ENCODE results near the gene MAMDC4. TPM values are rescaled to one million over a fixed set of nuclear protein-coding genes. Genes with fewer than 3 reads are reported as not detected.
A peak's percentile ranks its signal among the peaks of the same experiment; 100 is the strongest.

Gene MAMDC4
- total RNA-seq, 1 donor from 2014 or later: 38.6 TPM

DNA sequence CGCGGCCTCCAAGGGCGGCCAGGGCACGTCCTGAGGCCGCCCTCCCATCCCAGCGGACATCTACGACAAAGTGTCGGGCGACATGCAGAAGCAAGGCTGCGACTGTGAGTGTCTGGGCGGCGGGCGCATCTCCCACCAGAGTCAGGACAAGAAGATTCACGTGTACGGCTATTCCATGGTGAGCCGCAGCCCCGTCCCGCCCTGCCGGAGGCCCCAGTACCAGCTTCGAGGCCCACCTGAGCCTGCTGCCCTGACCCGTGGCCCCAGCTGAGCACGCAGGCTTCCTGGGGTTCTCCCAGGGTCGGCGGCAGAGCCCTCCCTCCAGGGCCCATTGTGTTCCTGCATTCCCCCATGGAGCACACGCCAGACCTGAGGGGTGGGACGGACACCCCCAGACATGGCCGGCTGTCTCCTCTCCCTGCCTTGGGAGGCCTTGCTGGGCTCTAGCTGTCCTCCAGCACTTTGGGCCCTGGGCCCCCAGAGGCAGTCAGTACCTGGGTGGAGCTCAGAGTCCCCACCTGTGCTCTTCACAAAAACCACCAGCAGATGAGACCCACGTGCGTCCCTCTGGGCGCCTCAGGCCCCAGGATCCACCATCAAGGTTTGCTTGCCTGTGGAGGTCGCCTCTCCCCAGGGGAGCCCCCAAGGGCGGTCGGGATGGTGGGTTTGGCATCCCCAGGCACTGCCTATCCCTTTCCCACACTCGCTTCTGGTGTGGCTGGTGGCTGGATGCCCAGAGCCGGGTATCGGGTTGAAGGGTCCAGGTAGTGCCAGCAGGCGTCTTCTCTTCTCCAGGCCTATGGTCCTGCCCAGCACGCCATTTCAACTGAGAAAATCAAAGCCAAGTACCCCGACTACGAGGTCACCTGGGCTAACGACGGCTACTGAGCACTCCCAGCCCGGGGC is 1.9 kb upstream of the MAMDC4 start:
- DNase-seq (ENCODE audit: low spot score): no peak

DNA sequence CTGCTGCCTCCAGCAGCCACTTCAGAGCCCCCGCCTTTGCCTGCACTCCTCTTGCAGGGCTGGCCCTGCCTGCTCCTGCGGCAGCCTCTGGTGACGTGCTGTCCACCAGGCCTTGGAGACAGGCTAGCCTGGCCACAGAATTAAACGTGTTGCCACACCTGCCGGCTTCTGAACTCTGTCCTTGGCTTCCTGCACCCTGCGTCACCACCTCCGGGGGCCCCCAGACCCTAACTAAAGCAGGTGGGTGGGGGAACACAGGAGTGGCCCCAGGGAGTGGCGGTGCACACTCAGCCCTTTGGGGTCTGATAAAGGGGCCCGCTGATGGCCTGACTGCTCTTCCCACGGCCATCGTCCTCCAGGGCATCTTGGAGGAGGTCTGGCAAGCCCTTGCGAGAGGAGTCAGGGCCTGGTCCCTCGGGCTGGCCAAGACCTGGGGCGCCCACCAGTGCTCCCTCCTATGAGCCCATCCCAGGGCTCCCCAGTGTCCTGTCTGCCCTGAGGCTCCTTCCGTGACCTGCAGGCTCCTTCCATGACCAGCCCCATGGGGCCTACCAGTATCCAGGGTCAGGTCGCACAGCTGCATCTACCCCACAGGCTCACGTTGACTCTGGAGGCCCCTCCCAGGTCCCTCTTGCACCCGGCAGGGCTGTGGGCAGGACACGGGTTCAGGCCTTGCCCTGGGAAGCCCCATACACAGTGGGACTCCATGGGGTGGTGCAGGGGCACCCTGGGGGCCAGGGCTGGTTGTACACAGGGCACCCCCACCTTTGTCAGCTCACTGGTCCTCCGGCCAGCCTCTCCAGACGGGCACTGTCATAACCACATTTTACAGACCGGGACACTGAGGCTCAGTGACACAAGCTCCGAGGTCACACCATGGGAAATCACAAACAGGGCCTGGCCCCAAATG is 1.0 kb upstream of the MAMDC4 start:
- DNase-seq (ENCODE audit: low spot score): no peak

DNA sequence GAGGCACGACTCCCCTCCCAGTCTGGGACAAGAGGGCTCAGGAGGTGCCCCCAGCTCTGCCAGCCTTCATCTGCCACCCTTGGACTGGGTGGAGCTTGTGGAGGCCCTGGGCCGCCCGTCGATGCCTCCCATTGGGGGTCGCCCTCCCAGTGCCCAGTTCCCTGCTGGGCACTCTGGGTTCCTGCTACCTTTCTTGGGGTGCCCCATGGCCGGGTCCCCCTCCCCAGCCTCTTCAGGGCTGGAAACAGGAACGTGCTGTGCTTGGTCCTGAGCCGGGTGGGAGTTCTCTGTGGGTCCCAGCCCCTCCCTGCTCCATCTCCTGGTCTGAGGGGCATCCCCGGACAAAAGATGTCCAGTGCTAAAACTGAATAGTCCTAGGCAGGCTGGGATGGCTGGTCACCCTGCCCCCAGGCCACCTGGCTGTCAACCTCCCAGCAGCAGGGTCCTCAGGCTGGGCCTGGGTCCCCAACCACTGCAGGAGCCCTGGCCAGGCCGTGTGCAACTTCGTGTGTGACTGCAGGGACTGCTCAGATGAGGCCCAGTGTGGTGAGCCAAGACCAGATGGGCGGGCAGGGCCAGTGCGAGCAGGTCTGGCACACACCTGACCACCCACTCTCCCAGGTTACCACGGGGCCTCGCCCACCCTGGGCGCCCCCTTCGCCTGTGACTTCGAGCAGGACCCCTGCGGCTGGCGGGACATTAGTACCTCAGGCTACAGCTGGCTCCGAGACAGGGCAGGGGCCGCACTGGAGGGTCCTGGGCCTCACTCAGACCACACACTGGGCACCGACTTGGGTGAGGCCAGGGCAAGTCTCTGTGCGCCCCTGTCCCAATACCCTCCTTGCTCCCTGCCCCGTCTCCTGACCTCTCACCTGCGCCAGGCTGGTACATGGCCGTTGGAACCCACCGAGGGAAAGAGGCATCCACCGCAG is 784 bp downstream of the MAMDC4 start:
- DNase-seq (ENCODE audit: low spot score): no peak

DNA sequence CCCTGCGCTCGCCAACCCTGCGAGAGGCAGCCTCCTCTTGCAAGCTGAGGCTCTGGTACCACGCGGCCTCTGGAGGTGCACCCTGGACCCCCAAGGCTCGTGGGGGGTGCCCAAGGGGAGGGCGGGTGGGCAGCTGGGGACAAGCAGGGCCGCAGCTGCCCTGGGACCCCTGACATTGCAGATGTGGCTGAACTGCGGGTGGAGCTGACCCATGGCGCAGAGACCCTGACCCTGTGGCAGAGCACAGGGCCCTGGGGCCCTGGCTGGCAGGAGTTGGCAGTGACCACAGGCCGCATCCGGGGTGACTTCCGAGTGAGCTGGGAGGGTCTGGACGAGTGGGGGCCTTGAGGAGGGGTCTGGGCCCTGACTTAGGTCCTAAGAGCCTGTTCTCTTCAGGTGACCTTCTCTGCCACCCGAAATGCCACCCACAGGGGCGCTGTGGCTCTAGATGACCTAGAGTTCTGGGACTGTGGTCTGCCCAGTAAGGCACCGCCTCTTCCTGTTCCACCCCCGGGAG is 1.5 kb downstream of the MAMDC4 start:
- no peak for DNase-seq (ENCODE audit: low spot score)

DNA sequence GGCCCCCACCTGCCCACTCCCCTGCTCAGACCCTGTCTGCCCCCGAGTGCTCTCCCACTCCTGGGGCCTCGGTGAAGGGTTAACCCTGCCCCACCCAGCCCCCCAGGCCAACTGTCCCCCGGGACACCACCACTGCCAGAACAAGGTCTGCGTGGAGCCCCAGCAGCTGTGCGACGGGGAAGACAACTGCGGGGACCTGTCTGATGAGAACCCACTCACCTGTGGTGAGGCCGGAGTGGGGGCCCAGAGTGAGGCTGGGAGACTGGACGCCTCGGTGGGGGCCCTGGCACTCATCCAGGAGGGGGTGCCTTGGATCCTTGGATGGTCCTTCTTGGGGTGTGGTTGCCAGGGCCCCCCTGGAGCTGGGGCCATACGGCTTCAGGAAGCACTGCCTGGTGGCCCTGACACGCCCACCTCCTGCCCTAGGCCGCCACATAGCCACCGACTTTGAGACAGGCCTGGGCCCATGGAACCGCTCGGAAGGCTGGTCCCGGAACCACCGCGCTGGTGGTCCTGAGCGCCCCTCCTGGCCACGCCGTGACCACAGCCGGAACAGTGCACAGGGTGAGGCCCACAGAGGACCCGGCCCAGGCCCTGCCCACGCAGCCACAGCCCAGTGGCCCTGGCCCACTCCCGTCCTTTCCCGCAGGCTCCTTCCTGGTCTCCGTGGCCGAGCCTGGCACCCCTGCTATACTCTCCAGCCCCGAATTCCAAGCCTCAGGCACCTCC is 2.1 kb downstream of the MAMDC4 start:
- DNase-seq (ENCODE audit: low spot score): no peak

DNA sequence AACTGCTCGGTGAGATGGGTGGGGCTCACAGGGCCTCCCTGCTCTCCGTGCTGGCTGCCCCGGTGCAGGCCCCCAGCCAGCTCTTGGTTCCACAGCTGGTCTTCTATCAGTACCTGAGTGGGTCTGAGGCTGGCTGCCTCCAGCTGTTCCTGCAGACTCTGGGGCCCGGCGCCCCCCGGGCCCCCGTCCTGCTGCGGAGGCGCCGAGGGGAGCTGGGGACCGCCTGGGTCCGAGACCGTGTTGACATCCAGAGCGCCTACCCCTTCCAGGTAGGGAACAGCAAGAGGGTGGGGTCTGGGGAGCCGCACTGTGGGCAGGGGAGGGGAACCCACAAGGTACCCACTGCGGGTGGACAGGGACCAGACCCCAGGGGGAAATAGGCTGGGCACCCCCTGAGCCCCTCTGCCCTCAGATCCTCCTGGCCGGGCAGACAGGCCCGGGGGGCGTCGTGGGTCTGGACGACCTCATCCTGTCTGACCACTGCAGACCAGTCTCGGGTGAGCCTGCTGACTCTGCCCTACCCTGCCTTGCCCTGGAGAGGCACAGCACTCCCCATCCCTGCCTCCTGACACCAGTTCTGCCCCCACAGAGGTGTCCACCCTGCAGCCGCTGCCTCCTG is 2.8 kb downstream of the MAMDC4 start:
- DNase-seq (ENCODE audit: low spot score): no peak

DNA sequence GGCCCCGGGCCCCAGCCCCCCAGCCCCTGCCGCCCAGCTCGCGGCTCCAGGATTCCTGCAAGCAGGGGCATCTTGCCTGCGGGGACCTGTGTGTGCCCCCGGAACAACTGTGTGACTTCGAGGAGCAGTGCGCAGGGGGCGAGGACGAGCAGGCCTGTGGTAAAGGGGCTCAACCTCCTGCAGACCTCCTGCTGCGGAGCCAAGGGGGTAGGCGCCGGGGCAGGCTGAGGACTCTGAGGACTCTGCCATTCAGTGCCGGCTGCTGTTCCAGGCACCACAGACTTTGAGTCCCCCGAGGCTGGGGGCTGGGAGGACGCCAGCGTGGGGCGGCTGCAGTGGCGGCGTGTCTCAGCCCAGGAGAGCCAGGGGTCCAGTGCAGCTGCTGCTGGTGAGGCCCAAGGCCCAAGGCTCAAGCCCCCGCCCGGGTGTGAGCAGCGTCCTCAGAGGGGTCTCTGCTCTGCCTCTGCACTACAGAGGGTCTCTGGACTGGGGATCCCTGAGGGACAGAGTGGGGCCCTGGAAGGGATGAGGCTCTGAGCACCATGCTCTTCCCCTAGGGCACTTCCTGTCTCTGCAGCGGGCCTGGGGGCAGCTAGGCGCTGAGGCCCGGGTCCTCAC is 3.4 kb downstream of the MAMDC4 start:
- no peak for DNase-seq (ENCODE audit: low spot score)

DNA sequence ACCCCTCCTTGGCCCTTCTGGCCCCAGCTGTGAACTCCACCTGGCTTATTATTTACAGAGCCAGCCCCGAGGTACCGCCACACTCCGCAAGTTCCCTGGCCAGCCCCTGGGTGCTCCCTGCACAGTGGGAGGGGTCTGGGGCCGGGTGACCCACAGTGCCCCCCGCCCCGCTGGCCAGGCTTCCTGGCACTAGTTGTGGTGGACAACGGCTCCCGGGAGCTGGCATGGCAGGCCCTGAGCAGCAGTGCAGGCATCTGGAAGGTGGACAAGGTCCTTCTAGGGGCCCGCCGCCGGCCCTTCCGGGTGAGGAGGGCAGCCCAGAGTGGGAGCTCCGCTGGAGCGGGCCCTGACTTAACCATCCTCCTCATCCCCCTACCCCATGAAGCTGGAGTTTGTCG is 3.9 kb downstream of the MAMDC4 start:
- DNase-seq (ENCODE audit: low spot score): no peak

DNA sequence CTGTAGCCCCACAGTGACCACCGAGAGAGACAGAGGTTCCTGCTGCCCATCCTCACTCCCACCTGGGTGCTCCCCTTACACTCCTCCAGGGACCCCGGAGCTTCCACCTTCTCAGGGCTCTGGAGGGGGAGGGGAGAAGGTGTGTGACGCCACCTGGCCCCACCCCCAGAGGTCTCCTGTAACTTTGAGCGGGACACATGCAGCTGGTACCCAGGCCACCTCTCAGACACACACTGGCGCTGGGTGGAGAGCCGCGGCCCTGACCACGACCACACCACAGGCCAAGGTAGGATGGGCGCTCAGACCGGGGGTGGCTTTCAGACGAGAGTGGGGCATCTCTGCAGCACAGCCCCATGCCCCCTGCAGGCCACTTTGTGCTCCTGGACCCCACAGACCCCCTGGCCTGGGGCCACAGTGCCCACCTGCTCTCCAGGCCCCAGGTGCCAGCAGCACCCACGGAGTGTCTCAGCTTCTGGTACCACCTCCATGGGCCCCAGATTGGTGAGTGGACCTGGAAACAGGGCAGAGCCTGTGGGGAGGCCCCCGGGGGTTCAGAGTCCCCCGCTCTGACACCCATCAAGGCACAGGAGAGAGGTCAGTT is 4.5 kb downstream of the MAMDC4 start:
- DNase-seq (ENCODE audit: low spot score): no peak

DNA sequence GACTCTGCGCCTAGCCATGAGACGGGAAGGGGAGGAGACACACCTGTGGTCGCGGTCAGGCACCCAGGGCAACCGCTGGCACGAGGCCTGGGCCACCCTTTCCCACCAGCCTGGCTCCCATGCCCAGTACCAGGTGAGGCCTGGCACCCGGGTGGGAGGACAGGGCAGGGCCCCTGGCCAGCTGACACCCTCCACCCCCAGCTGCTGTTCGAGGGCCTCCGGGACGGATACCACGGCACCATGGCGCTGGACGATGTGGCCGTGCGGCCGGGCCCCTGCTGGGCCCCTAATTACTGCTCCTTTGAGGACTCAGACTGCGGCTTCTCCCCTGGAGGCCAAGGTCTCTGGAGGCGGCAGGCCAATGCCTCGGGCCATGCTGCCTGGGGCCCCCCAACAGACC is 5.0 kb downstream of the MAMDC4 start:
- DNase-seq (ENCODE audit: low spot score): no peak

DNA sequence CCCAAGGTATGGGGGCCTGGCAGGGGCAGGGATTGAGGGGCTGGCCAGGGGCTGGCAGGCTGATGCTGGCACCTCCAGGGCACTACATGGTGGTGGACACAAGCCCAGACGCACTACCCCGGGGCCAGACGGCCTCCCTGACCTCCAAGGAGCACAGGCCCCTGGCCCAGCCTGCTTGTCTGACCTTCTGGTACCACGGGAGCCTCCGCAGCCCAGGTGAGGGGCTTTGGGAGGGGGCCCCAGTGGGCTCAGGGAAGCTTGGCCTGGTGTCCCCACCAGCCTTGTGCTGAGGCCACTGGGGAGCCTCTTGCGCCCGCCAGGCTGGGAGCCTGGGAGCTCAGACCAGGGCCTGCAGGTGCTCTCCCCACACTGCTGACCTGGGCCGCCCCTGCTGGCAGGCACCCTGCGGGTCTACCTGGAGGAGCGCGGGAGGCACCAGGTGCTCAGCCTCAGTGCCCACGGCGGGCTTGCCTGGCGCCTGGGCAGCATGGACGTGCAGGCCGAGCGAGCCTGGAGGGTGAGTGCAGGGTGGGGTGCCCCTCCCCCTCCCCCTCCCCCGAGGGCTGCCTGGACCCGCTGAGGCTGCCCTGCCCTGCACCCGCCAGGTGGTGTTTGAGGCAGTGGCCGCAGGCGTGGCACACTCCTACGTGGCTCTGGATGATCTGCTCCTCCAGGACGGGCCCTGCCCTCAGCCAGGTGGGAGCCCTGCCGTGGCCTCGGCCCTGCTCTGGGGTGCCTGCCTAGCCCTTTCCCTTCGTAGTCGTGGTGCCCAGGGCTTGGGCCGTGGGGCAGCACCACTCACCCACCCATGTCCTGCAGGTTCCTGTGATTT is 5.7 kb downstream of the MAMDC4 start:
- no peak for DNase-seq (ENCODE audit: low spot score)

DNA sequence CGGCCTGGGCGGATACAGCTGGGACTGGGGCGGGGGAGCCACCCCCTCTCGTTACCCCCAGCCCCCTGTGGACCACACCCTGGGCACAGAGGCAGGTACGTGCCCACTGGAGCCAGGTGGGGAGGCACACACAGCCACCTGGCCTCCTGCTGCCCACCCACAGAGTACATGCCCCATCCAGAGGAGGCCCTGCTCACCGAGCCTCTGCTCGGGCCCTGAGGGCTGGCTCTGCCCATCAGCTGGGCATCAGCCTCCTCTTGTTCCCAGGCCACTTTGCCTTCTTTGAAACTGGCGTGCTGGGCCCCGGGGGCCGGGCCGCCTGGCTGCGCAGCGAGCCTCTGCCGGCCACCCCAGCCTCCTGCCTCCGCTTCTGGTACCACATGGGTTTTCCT is 6.3 kb downstream of the MAMDC4 start:
- DNase-seq (ENCODE audit: low spot score): no peak

DNA sequence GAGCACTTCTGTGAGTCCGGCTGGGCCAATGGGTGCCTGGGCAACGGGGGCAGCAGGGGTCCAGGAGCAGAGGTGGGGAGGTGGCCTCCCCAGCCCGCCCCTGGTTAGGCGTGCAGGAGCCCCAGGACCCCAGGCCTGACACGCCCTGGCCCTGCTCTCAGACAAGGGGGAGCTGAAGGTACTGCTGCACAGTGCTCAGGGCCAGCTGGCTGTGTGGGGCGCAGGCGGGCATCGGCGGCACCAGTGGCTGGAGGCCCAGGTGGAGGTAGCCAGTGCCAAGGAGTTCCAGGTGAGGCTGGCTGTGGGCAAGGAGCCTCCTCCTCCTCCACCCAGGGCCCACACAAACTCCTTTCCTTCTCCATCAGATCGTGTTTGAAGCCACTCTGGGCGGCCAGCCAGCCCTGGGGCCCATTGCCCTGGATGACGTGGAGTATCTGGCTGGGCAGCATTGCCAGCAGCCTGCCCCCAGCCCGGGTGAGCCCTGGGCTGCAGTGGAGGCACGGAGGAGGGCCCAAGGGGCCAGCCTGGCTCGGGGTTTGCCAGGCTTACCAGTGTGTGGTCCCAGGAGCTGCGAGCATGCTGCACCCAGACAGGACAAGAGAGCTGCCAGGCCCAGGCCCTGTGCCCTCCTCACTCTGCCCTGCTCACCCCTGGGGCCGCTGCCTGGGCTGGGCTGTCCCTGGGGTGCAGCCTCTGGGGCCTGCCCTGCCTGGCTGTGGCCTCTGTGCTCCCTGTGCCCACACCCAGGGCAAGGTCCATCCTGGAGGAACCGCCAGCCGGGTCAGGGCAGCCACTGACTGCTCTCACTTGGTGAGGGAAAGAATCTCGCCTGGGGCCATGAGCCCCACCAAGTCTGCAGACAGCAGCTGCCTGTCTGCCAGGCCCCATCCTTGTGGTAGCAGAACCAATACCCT is 7.0 kb downstream of the MAMDC4 start:
- peak; percentile 82 for DNase-seq (ENCODE audit: low spot score)

DNA sequence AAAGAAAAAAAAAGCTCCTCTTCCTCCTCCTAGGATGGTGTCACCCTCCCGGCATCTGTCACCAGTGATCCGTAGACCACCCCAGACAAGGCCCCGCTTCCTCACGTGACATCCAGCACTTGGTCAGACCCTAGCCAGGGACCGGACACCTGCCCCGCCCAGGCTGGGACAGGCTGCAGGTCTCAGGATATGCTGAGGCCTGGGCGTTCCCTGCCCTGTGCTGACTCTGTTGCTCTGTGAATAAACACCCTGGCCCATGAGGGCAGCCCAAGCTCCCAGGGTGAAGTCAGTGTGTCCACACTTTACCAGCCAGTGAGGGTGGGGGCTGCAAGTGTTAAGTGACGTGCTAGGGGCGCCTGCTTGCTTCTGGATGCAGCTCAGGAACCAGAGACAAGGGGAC is 8.4 kb downstream of the MAMDC4 start:
- DNase-seq (ENCODE audit: low spot score): no peak

DNA sequence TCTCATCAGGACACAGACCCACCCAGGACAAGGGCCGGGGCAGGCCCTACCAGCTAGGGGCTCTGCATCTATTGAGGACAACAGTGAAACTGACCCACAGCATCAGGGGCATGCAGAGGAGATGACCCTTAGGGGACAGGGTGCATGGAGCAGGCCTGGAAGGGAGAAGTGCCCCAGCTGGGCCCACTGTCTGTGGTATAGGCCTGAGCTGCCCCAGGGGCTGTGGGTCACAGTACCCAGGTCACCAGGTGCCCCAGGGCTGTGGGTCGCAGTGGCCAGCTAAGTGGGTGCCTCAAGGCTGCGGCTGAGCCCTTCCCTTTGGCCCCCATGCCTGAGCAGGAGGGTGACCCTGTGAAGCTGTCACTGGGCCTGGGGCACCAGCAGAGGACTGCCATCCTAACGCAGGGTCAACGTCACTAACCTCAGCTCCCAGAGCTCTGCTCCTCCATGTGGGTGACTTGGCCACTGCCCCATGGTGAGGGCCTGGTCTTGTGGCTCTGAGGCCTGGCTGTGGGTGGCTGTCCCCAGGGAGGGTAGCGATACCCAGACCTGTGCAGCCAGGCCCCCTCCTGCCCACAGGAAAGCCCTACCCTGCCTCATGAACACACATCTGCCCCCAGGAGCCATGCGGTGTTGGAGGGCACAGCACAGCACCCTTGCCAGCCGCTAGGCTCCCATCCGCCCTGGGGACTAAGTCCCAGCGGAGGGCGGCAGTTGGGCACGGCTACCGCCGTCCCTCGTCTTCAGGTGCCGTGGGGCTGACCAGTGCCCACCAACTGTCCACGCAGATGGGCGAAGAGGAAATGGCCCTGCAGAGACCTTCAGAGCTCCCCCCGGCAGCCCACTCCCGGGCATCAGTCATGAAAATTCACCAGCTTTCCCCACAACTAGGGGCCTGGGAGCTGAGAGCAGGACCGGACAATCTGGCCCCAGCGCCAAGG is 9.1 kb downstream of the MAMDC4 start:
- DNase-seq (ENCODE audit: low spot score): no peak

DNA sequence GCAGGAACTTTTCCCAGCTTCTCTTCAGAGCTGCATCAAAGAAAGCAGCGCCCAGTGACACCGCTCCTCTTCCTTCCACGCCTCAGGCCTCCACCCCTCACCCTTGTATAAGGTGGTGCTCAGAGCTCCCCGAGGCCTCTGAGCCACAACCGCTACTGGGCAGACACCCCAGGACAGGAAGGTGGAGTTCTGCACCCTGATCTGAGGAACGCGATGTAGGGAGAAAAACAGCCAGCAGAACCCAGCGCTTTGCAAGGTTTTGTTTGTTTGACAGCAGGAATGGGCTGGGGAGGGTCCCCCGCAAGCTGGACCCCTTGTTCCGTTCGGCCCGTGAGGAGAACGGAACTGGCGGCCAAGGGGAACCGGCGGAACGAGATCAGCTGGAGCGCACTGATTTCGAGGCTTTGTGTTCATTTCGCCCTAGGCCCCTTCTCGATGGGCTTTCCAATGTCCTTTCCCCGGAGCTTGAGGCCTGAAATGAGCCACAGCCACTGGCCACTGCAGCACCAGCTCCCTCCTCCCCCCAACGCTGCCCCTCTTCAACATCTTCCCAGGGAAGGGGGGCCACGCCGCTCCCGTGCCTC is 9.8 kb downstream of the MAMDC4 start:
- DNase-seq (ENCODE audit: low spot score): no peak
